Upper lobe of left lung (tissue), 4 donors: ENCODE results near the gene AANAT.

Experiments used
- EP300 ChIP-seq, 4 donors: sonication (generic); formaldehyde crosslinking; IDR thresholded peaks; one replicate each; pipeline ENCODE4 v1.5.1; 2017; ENCODE audit warnings: antibody characterized with exemption in 4 of 4, control low read depth in 2 of 4
- POLR2A ChIP-seq, 4 donors: fragments of 450-650 bp; IDR thresholded peaks; one replicate each; pipeline ENCODE4 v1.5.1; 2016 to 2017; ENCODE audit warnings: antibody characterized with exemption in 4 of 4, mild to moderate bottlenecking in 2 of 4
- POLR2AphosphoS5 ChIP-seq, 2 donors: sonication (generic); formaldehyde crosslinking; IDR thresholded peaks; one replicate each; pipeline ENCODE4 v1.5.1; 2017; ENCODE audit warnings: antibody characterized with exemption in 2 of 2
- TF ChIP-seq, protein P1 (sequence below), 6 experiments: fragments of 450-650 bp in 4 of 6; fragments of 200-600 bp in 2 of 6; sonication (generic) in 2 of 6; IDR thresholded peaks; one replicate each; pipeline ENCODE4 v1.5.1; 2016 to 2019; ENCODE audit warnings: antibody characterized with exemption in 6 of 6

DNA sequence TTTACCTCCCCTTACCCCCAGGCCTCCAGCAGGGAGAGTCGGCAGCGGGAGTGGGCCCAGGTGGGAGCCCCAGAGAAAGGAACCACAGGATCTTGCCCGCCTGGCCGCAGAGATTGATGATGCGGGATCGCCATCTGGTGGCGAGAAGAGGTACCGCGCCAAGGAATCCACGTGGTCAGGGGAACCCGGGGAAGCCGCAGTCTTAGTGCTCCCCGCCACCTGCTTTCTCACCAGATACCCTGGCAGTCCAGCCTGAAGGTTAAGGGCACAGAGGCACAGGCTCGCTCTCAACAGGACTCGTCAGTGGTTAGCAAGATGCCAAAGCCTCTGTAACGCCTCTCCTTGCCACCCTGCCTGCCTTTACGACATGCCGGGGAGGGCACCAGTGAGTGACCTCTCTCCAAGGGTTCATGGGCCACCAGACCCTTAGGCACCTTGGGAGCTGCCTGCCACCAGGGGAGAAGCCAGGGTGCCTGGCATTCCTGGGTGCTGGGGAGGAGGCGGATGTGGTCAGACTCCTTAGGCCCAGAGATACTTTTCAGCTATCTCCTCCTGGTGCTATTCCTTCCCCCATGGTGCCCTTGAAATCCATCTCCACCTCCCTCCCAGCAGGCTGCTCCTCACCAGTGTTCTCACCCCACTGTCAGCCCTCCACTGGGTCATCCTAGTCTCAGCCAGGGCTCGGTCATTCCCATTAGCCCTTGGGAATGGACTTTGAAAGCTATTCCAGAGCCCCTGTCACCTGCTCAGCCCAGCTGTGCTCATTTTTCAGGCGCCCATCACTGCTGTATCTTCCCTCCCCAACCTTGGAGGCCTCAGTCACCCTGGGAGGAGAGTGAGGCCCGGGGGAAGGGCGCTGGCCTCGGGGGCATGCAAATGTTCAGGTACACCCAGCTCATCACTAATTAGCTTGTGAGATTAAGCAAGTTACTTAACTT, 39.3 kb downstream of the AANAT start:
- TF ChIP-seq, protein P1, sequence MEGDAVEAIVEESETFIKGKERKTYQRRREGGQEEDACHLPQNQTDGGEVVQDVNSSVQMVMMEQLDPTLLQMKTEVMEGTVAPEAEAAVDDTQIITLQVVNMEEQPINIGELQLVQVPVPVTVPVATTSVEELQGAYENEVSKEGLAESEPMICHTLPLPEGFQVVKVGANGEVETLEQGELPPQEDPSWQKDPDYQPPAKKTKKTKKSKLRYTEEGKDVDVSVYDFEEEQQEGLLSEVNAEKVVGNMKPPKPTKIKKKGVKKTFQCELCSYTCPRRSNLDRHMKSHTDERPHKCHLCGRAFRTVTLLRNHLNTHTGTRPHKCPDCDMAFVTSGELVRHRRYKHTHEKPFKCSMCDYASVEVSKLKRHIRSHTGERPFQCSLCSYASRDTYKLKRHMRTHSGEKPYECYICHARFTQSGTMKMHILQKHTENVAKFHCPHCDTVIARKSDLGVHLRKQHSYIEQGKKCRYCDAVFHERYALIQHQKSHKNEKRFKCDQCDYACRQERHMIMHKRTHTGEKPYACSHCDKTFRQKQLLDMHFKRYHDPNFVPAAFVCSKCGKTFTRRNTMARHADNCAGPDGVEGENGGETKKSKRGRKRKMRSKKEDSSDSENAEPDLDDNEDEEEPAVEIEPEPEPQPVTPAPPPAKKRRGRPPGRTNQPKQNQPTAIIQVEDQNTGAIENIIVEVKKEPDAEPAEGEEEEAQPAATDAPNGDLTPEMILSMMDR (IDR thresholded peaks at IDR 0.05), result peak; percentile 94 to 98 (median 98)
- TF ChIP-seq POLR2AphosphoS5 (IDR thresholded peaks at IDR 0.05), result peak in 1 of 2 donors; percentile 12
- TF ChIP-seq POLR2A (IDR thresholded peaks at IDR 0.05), result no peak
- TF ChIP-seq EP300 (IDR thresholded peaks at IDR 0.05), result no peak
